ENCODE data around the gene ZCWPW1. TPM values are rescaled to one million over a fixed set of nuclear protein-coding genes. Genes with fewer than 3 reads are reported as not detected.

Gene ZCWPW1
- total RNA-seq, 1 experiment from 2014 or later = 7.4 TPM

- Histone ChIP-seq H3K4me3 (no peak overlapping the region), H3K27me3 (ENCODE audit: insufficient read depth, low read depth) (peaks cover 3% of the 10 kb centered on the region; the same call in 1 of the 2 replicates), H3K4me2 (no peak overlapping the region), H3F3A (ENCODE audit: insufficient read depth, low read depth) (no peaks in the 10 kb centered on the region), H2AFZ (no peak overlapping the region), H4K20me1 (ENCODE audit: insufficient read depth) (no peaks in the 10 kb centered on the region), H3K27ac (no peak overlapping the region), H3K9me2 (ENCODE audit: insufficient read depth) (no peaks in the 10 kb centered on the region), H3K79me2 (ENCODE audit: low read depth) (no peaks in the 10 kb centered on the region), H3K4me1 (replicated peaks; ENCODE audit: insufficient read depth) (no peaks in the 10 kb centered on the region), H3K9me3 (ENCODE audit: insufficient read depth, low read depth) (no peaks in the 10 kb centered on the region), H3K36me3 (ENCODE audit: low read depth) (no peaks in the 10 kb centered on the region)
- DNase-seq = no peak
- intact Hi-C loops (cut with micrococcal nuclease; ENCODE audit: unreplicated experiment) = no loop called here
- ChIA-PET CTCF (no interaction called here), POLR2A (ENCODE audit: unreplicated experiment) (no interaction called here)
- no TSS peak for BruUV-seq (replicated peaks)
- TF ChIP-seq EZH2 (IDR thresholded peaks at IDR 0.05; ENCODE audit: low read depth) = no peak
- TF ChIP-seq, protein P1, sequence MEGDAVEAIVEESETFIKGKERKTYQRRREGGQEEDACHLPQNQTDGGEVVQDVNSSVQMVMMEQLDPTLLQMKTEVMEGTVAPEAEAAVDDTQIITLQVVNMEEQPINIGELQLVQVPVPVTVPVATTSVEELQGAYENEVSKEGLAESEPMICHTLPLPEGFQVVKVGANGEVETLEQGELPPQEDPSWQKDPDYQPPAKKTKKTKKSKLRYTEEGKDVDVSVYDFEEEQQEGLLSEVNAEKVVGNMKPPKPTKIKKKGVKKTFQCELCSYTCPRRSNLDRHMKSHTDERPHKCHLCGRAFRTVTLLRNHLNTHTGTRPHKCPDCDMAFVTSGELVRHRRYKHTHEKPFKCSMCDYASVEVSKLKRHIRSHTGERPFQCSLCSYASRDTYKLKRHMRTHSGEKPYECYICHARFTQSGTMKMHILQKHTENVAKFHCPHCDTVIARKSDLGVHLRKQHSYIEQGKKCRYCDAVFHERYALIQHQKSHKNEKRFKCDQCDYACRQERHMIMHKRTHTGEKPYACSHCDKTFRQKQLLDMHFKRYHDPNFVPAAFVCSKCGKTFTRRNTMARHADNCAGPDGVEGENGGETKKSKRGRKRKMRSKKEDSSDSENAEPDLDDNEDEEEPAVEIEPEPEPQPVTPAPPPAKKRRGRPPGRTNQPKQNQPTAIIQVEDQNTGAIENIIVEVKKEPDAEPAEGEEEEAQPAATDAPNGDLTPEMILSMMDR (conservative IDR thresholded peaks at IDR 0.05) = no peak
Observed at GRCh38 chr7:100393233-100393905, 35.1 kb downstream of the ZCWPW1 start.

DNA sequence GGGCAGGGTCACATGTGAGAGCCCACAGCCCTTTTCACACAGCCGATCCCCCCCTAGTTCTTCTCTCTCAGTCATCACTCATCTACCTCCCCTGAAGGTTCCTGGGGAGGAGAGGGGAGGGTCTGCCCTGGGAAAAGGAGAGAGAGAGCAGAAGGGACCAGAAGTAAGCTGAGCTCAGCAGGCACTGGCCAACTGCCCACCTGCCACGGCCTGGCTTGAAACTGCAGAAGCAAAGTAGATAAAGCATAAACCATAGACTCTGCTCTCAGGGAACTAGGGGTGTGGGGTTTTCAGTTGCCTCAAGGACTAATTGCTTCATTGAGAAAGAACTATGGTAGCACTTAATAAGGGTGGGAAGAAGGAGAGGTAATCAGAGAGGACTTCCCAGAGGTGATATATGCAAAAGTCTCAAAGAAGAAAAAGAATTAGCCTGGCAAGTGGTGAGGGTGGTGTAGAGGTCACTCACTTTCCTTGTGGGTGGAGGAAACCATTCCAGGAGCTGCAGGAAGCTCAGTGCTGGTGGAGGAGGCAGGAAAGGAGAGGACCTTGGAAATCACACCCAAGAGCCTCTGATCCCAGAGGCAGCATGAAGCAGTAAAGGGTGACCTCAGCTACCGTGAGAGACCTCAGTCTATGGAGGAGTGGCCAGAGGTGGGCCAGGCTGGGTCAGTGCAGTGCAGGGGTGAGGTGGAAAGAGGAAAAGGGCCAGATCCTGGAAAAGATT is 38.1 kb downstream of the ZCWPW1 start:
- no peak overlapping the region for H3K27ac ChIP-seq
- no peak overlapping the region for H3K4me2 ChIP-seq
- no peak overlapping the region for H3K4me3 ChIP-seq
- ChIA-PET POLR2A (ENCODE audit: unreplicated experiment) (no interaction called here), CTCF (no interaction called here)
- no peaks in the 10 kb centered on the region for H3K79me2 ChIP-seq (ENCODE audit: low read depth)
- no peaks in the 10 kb centered on the region for H4K20me1 ChIP-seq (ENCODE audit: insufficient read depth)
- H3K36me3 ChIP-seq (ENCODE audit: low read depth) = no peaks in the 10 kb centered on the region
- no peak overlapping the region for H2AFZ ChIP-seq
- no TSS peak for BruUV-seq (replicated peaks)
- no peaks in the 10 kb centered on the region for H3K9me2 ChIP-seq (ENCODE audit: insufficient read depth)
- no peaks in the 10 kb centered on the region for H3F3A ChIP-seq (ENCODE audit: insufficient read depth, low read depth)
- intact Hi-C loops (cut with micrococcal nuclease; ENCODE audit: unreplicated experiment) = no loop called here
- TF ChIP-seq, protein P1 (conservative IDR thresholded peaks at IDR 0.05) = no peak
- H3K9me3 ChIP-seq (ENCODE audit: insufficient read depth, low read depth) = no peaks in the 10 kb centered on the region
- H3K27me3 ChIP-seq (ENCODE audit: insufficient read depth, low read depth) = peaks cover 3% of the 10 kb centered on the region; the same call in 1 of the 2 replicates
- H3K4me1 ChIP-seq (replicated peaks; ENCODE audit: insufficient read depth) = no peaks in the 10 kb centered on the region
- no peak for DNase-seq

DNA sequence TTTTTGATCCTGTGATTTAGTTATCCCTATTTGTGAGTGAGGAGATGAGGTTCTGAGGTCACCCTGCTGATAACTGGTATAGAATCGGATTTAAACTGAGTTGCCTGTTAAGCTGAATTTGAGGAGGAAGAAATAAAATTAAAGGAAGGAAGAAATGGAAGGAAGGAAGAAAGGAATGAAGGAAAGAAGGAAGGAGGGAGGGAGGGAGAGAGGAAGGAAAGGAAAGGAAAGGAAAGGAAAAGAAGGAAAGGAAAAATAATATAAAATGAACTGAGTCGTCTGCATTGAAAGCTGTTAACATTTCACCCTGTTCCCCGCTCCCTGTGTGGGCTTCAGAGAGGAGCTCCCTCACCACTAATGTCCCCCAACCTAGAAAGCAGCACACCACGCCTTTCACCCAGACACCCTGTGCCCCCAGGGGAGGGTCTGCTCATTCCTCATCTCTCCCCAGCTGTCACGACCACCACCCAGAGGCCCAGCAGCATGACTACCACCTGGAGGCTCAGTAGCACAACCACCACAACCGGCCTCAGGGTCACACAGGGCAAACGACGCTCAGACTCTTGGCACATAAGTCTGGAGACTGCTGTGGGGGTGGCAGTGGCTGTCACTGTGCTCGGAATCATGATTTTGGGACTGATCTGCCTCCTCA is 38.9 kb downstream of the ZCWPW1 start:
- no peaks in the 10 kb centered on the region for H3K36me3 ChIP-seq (ENCODE audit: low read depth)
- no peaks in the 10 kb centered on the region for H4K20me1 ChIP-seq (ENCODE audit: insufficient read depth)
- no peak overlapping the region for H2AFZ ChIP-seq
- no peaks in the 10 kb centered on the region for H3K79me2 ChIP-seq (ENCODE audit: low read depth)
- no TSS peak for BruUV-seq (replicated peaks)
- ChIA-PET CTCF (no interaction called here), POLR2A (ENCODE audit: unreplicated experiment) (interaction anchor here (0.7 kb wide), 1 partner anchor 248 kb away, joined by 13 read pairs; no protein-coding TSS in a partner anchor)
- TF ChIP-seq, protein P1 (conservative IDR thresholded peaks at IDR 0.05) = no peak
- TF ChIP-seq EZH2 (IDR thresholded peaks at IDR 0.05; ENCODE audit: low read depth) = no peak
- intact Hi-C loops (cut with micrococcal nuclease; ENCODE audit: unreplicated experiment) = no loop called here
- no peaks in the 10 kb centered on the region for H3F3A ChIP-seq (ENCODE audit: insufficient read depth, low read depth)
- DNase-seq = no peak
- no peak overlapping the region for H3K4me2 ChIP-seq
- H3K27me3 ChIP-seq (ENCODE audit: insufficient read depth, low read depth) = peaks cover 3% of the 10 kb centered on the region; the same call in 1 of the 2 replicates
- no peaks in the 10 kb centered on the region for H3K9me3 ChIP-seq (ENCODE audit: insufficient read depth, low read depth)
- H3K27ac ChIP-seq = no peak overlapping the region
- H3K4me3 ChIP-seq = no peak overlapping the region
- H3K9me2 ChIP-seq (ENCODE audit: insufficient read depth) = no peaks in the 10 kb centered on the region
- no peaks in the 10 kb centered on the region for H3K4me1 ChIP-seq (replicated peaks; ENCODE audit: insufficient read depth)
